GM18520 (cell line): ENCODE data around the gene OR1L6.

Experiments used
- ATAC-seq: cut with Tn5 transposase; IDR thresholded peaks from one replicate; pipeline ENCODE4 v1.9.1; 2021; ENCODE audit not compliant: unreplicated experiment

The OR1L6 gene, protein sequence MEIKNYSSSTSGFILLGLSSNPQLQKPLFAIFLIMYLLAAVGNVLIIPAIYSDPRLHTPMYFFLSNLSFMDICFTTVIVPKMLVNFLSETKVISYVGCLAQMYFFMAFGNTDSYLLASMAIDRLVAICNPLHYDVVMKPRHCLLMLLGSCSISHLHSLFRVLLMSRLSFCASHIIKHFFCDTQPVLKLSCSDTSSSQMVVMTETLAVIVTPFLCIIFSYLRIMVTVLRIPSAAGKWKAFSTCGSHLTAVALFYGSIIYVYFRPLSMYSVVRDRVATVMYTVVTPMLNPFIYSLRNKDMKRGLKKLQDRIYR

DNA sequence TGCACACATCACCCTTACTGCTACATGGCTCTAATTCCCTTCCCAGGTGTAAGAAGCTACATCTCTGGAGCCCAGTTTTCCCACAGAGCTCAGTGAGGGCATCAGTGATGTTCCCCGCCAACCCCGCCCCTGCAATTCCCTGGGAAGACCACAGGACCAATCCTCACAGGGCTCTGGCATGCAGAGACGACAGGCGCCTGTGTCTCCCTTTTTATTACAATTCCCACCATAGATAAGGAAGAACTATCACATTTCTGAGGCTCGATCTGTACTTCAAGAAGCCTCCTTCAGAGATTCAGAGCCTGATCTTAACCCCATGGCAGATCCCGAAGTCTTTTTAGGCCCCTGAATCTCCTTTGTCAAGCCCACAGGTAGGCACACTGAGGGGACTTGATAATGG, at the start of gene OR1L6:
Gene OR1L6 (plus strand): TSS at position 301 of the 400 bp plus-strand sequence. CDS start 7,545 bp downstream, outside the sequence.
- ATAC-seq = no peak

DNA sequence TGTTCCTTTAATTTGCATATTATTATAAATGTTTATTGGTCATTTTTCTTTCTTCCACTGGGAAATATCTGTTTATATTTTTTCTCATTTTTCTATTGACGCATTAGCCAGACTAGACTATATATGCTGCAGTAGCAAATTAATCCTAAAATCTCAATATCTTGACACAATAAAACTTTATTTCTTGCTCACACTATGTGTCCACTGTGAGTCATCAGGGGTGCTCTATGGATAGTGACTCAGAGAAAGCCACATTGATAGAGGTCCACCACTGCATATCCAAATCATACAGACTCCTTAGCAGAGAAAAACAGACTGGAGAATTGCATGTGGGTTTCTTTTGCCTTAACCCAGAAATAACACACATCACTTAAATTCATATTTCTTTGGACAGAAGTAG, 46.4 kb upstream of the OR1L6 start:
- ATAC-seq = no peak

DNA sequence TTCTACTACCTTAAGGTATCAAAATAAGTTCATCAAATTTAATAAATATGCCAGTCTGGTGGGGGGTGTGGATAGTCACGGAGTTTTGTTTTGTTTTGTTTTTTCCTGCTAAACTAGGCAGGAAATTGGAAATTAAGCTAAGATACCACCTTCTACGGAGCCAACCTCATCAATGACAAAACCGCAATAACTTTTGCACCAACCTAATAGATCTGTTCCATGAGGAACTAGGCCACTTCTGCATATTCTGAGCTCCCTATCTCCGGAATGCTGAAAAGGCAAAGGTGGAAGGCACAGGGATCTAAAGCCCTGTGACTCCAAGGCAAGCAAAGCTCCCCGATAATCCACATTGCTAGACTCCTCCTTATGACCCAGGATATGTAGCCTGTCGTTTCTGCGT, 24.1 kb upstream of the OR1L6 start:
- no peak for ATAC-seq

DNA sequence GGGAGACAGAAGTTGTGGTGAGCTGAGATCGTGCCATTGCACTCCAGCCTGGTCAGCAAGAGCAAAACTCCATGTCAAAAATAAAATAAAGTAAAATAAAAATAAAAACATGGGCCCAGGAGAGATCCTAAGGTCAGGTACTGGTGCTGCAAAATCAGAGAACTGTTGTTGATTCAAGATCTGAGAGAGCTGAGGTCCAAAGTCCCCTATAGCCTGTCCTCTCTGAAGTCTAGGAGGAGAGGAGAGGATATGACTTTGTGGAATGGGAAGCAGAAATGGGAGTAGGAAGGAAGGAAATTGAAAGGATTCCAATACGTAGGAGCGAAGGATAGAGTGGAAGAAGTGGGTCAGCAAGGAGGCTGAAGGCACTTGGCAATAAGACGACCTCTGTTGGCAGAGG, 22.9 kb upstream of the OR1L6 start:
- ATAC-seq = no peak

- no peak for ATAC-seq
Measured at GRCh38 chr9:122723690-122724089, 18.4 kb upstream of the OR1L6 start, which contains the start of gene OR1L4. Gene OR1L4, plus strand, starts transcription at chr9:122723990. Its CDS starts 0 bp downstream, at chr9:122723990.

DNA sequence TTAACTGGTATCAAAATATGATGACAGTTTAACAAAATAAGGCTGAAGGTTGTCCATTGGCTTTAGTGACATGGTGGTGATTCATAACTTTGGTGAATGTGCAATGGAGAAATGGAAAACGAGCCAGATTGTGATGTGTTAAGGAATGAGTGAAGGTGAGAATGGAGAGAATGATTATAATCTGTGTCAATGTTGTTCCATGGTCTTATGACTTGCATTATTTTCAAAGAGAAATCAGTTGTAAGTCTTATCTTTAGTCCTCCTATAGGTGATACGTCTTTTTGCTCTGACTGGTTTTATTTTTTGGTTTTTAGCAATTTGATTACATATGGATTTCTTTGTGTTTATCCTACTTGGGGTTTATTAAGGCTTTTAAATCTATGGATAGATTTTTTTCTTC, 12.7 kb downstream of the OR1L6 start:
- no peak for ATAC-seq

DNA sequence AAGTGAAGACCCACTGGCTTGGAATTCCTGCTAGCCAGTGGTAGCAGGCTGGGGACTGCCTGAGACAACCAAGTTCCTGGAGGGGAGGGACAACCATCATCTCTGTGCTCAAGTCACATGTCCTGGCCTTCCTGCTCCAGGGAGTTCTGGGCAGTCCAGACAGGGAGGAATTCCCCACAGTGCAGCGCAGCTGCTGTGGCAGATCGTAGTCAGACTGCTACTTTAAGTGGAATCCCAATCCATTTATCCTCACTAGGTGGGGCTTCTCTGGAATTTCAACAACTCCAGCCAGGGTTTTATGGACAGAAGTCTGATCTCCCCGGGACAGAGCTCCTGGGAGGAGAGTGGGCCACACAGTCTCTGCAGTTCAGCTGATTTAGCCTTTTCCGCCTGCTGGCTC, 25.7 kb downstream of the OR1L6 start:
- ATAC-seq = no peak

DNA sequence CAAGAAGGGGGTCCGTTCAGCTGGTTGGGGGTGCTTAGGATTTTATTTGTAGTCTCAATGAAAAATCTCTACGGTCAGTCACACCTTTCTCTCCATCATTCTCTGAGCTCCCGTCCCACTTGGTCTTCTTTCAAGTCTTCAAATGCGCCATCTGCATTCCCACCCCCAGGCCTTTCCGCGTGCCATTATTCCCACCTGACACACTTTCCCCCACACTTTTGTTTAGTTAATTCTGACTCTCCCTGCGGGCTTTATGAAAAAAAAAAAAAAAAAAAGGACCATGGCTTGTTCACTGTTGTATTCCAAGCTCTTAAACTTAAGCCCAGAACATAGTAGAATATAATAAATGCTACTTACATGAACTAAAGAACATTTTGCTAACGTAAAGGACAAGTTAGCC, 34.9 kb downstream of the OR1L6 start:
- no peak for ATAC-seq

- no peak for ATAC-seq
Measured at GRCh38 chr9:122777935-122778627, 36.0 kb downstream of the OR1L6 start.

DNA sequence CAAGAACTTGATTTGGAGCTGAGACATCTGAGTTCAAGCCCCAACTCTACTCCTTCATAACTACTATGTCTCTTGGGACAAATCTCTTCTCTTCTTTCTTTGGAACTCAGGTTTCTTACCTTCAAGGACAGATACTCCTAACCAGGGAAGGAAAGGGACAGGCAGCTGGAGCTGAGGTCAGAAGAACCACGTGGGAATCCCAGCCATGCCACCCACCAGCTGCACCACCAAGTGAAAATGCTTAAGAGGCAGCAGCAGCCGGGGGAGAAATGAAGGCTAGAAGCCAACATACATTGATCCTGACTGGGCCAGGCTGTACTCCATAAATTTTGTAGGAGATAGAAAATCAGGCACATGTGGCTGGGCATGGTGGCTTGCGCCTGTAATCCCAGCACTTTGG, 37.1 kb downstream of the OR1L6 start:
- no peak for ATAC-seq

- ATAC-seq = no peak
Measured at GRCh38 chr9:122780026-122780425, 37.9 kb downstream of the OR1L6 start.

DNA sequence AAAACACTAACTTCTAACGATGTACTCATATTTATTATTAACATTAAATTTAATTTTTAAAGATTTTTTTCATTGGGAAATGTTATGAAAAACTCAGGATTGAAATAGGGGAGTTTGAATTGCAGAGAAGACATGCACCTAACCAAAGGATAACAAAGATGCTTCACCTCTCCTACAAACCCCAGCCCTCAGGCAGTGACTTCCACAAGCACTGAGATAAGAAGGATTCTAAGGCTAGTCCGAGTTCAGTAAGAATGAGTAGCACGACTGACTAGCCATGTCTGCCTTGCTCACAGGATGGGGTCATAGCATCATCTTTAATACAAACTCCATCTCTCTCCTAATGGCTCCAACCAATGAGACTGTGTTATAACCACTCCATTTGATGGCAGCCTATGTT, 39.6 kb downstream of the OR1L6 start:
- no peak for ATAC-seq

- ATAC-seq = no peak
Measured at GRCh38 chr9:122785269-122785668, 43.2 kb downstream of the OR1L6 start.

GRCh38 chr9:122786338-122786737, 44.2 kb downstream of the OR1L6 start:
- no peak for ATAC-seq

DNA sequence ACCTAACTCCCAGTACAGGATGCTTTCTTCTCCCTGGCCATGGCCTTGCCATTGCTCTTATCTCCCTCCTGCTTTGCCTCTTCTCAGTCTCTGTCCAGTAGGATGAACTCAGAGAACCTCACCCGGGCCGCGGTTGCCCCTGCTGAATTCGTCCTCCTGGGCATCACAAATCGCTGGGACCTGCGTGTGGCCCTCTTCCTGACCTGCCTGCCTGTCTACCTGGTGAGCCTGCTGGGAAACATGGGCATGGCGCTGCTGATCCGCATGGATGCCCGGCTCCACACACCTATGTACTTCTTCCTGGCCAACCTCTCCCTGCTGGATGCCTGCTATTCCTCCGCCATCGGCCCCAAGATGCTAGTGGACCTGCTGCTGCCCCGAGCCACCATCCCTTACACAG, 46.7 kb downstream of the OR1L6 start, which contains the start of gene OR5C1:
Gene OR5C1 (plus strand): TSS at position 103 of the 400 bp plus-strand sequence. CDS start 0 bp downstream, at position 103.
- ATAC-seq = no peak

- no peak for ATAC-seq
Measured at GRCh38 chr9:122789256-122790046, 47.3 kb downstream of the OR1L6 start.

GRCh38 chr9:122791872-122792669, 50.0 kb downstream of the OR1L6 start:
- no peak for ATAC-seq

GRCh38 chr9:122797316-122798063, 55.4 kb downstream of the OR1L6 start:
- no peak for ATAC-seq
